Adrenal gland (tissue), 5 donors: ENCODE data around the gene RPS10.

ENCODE experiments used
- CTCF ChIP-seq, 6 experiments: fragments of 450-650 bp in 4 of 6; fragments of 200-600 bp in 2 of 6; sonication (generic) in 1 of 6; IDR thresholded peaks; 1 replicate in 5 of 6; 2 replicates in 1 of 6; pipeline versions ENCODE4 v1.5.1 to v1.8.0; 2016 to 2021; ENCODE audit warnings: antibody characterized with exemption in 6 of 6, mild to moderate bottlenecking in 2 of 6, moderate library complexity in 1 of 6
- POLR2A ChIP-seq, 2 donors: fragments of 450-650 bp; IDR thresholded peaks; one replicate each; pipeline ENCODE4 v1.6.1; 2017; ENCODE audit warnings: antibody characterized with exemption in 2 of 2, mild to moderate bottlenecking in 2 of 2, moderate library complexity in 1 of 2
- donor health status: DM: no; HTN: no; CAD: no.

GRCh38 chr6:34465531-34466241, 39.8 kb upstream of the RPS10 start, which contains the start of gene PACSIN1:
- TF ChIP-seq CTCF (IDR thresholded peaks at IDR 0.05) (no peak), POLR2A (IDR thresholded peaks at IDR 0.05) (no peak)
